Measurements from ENCODE around the gene ORC6. TPM values are rescaled to one million over a fixed set of nuclear protein-coding genes. Genes with fewer than 3 reads are reported as not detected.
A peak's percentile ranks its signal among the peaks of the same experiment; 100 is the strongest.

The ORC6 gene
- total and polyA plus RNA-seq, 2 donors from 2014 or later = 0.94 to 1.5 TPM

GRCh38 chr16:46730126-46730525 lies 40.7 kb downstream of the ORC6 start:
- FAIRE-seq (no peak), DNase-seq (no peak)
- Histone ChIP-seq H3K9ac (ENCODE audit: low read length in 3 of 3) (no peak overlapping the region), H3K4me1 (ENCODE audit: control insufficient read depth in 2 of 3, insufficient read depth in 2 of 3, low read depth in 1 of 3, low read length in 3 of 3) (no peaks in the 10 kb centered on the region), H3K27me3 (ENCODE audit: control insufficient read depth, insufficient read depth, low read length) (no peaks in the 10 kb centered on the region), H3K4me3 (ENCODE audit: low read length in 3 of 3) (no peak overlapping the region), H3K9me3 (ENCODE audit: control insufficient read depth in 2 of 3, insufficient read depth in 1 of 3, low read length in 3 of 3) (no peaks in the 10 kb centered on the region), H3K36me3 (ENCODE audit: control insufficient read depth in 2 of 3, insufficient read depth in 3 of 3, low read length in 3 of 3) (no peaks in the 10 kb centered on the region), H3K27ac (ENCODE audit: low read depth in 2 of 2, low read length in 2 of 2) (no peak overlapping the region)
- intact Hi-C loops (cut with DNase I) = no loop called here
- no peak for TF ChIP-seq CTCF (IDR thresholded peaks at IDR 0.05; ENCODE audit: borderline replicate concordance, extremely low read depth, insufficient read depth)

- Histone ChIP-seq H3K4me3 (ENCODE audit: low read length in 3 of 3) (no peak overlapping the region), H3K27ac (ENCODE audit: low read depth in 2 of 2, low read length in 2 of 2) (no peak overlapping the region), H3K9me3 (ENCODE audit: control insufficient read depth in 2 of 3, insufficient read depth in 1 of 3, low read length in 3 of 3) (no peaks in the 10 kb centered on the region), H3K27me3 (ENCODE audit: control insufficient read depth, insufficient read depth, low read length) (no peaks in the 10 kb centered on the region), H3K9ac (ENCODE audit: low read length in 3 of 3) (no peak overlapping the region), H3K4me1 (ENCODE audit: control insufficient read depth in 2 of 3, insufficient read depth in 2 of 3, low read depth in 1 of 3, low read length in 3 of 3) (no peaks in the 10 kb centered on the region), H3K36me3 (ENCODE audit: control insufficient read depth in 2 of 3, insufficient read depth in 3 of 3, low read length in 3 of 3) (no peaks in the 10 kb centered on the region)
- intact Hi-C loops (cut with DNase I) = no loop called here
- TF ChIP-seq CTCF (IDR thresholded peaks at IDR 0.05; ENCODE audit: borderline replicate concordance, extremely low read depth, insufficient read depth) = no peak
- no peak for FAIRE-seq
- no peak for DNase-seq
Measured at GRCh38 chr16:46730801-46731690, 41.6 kb downstream of the ORC6 start.

GRCh38 chr16:46731691-46732555 lies 42.5 kb downstream of the ORC6 start:
- no peaks in the 10 kb centered on the region for H3K36me3 ChIP-seq (ENCODE audit: control insufficient read depth in 2 of 3, insufficient read depth in 3 of 3, low read length in 3 of 3)
- H3K9ac ChIP-seq (ENCODE audit: low read length in 3 of 3) = no peak overlapping the region
- TF ChIP-seq CTCF (IDR thresholded peaks at IDR 0.05; ENCODE audit: borderline replicate concordance, extremely low read depth, insufficient read depth) = no peak
- H3K4me1 ChIP-seq (ENCODE audit: control insufficient read depth in 2 of 3, insufficient read depth in 2 of 3, low read depth in 1 of 3, low read length in 3 of 3) = no peaks in the 10 kb centered on the region
- DNase-seq (peak in 4 of 5 donors; percentile 4 to 51 (median 24)), FAIRE-seq (no peak)
- H3K4me3 ChIP-seq (ENCODE audit: low read length in 3 of 3) = no peak overlapping the region
- H3K27ac ChIP-seq (ENCODE audit: low read depth in 2 of 2, low read length in 2 of 2) = no peak overlapping the region
- no peaks in the 10 kb centered on the region for H3K27me3 ChIP-seq (ENCODE audit: control insufficient read depth, insufficient read depth, low read length)
- intact Hi-C loops (cut with DNase I) = no loop called here
- no peaks in the 10 kb centered on the region for H3K9me3 ChIP-seq (ENCODE audit: control insufficient read depth in 2 of 3, insufficient read depth in 1 of 3, low read length in 3 of 3)
